Suppressor macrophage treated with lipopolysaccharide for 1 hour (primary cell): ENCODE data around the gene GBF1.
A peak's percentile ranks its signal among the peaks of the same experiment; 100 is the strongest.
"Not testable (repeated sequence)": the region's sequence is repeated elsewhere in the genome, so short reads cannot be mapped to it uniquely, and the experiment has no call there.

Experiments
- DNase-seq, 3 donors: peaks; one replicate each; pipeline ENCODE4 v3.0.0-alpha.2; 2020 to 2022

GBF1 gene

GRCh38 chr10:102308318-102308717 is 63.0 kb downstream of the GBF1 start:
- not testable (repeated sequence) for DNase-seq

GRCh38 chr10:102309236-102309635 is 63.9 kb downstream of the GBF1 start:
- no peak for DNase-seq

GRCh38 chr10:102309916-102310315 is 64.6 kb downstream of the GBF1 start:
- DNase-seq, result no peak

GRCh38 chr10:102310361-102311024 is 65.2 kb downstream of the GBF1 start:
- no peak for DNase-seq

- no peak for DNase-seq
These were observed 65.7 kb downstream of the GBF1 start for GRCh38 chr10:102311025-102311420.

GRCh38 chr10:102312683-102313082 is 67.4 kb downstream of the GBF1 start:
- DNase-seq, result no peak

GRCh38 chr10:102313221-102313896 is 68.0 kb downstream of the GBF1 start:
- DNase-seq, result no peak

GRCh38 chr10:102314801-102315200 is 69.5 kb downstream of the GBF1 start:
- DNase-seq, result no peak

- no peak for DNase-seq
These were observed 71.1 kb downstream of the GBF1 start for GRCh38 chr10:102316421-102316820.

- DNase-seq, result no peak
These were observed 77.6 kb downstream of the GBF1 start for GRCh38 chr10:102322914-102323313.

GRCh38 chr10:102324061-102324460 is 78.7 kb downstream of the GBF1 start:
- DNase-seq, result no peak

GRCh38 chr10:102326031-102326430 is 80.7 kb downstream of the GBF1 start:
- DNase-seq, result no peak

GRCh38 chr10:102327002-102327401 is 81.7 kb downstream of the GBF1 start:
- no peak for DNase-seq

GRCh38 chr10:102327641-102328040 is 82.3 kb downstream of the GBF1 start:
- no peak for DNase-seq

- DNase-seq, result no peak
These were observed 87.4 kb downstream of the GBF1 start for GRCh38 chr10:102332772-102333171.

GRCh38 chr10:102334101-102334500 is 88.8 kb downstream of the GBF1 start:
- DNase-seq, result peak in 1 of 3 donors; percentile 13

- no peak for DNase-seq
These were observed 89.9 kb downstream of the GBF1 start for GRCh38 chr10:102335184-102335583.

- no peak for DNase-seq
These were observed 95.8 kb downstream of the GBF1 start for GRCh38 chr10:102341038-102341688.

- DNase-seq, result no peak
These were observed 97.1 kb downstream of the GBF1 start for GRCh38 chr10:102342458-102342857.

- peak in 1 of 3 donors; percentile 16 for DNase-seq
These were observed 97.6 kb downstream of the GBF1 start for GRCh38 chr10:102342958-102343357.

- no peak for DNase-seq
These were observed 98.7 kb downstream of the GBF1 start for GRCh38 chr10:102344067-102344466.

GRCh38 chr10:102347236-102347828 is 102.0 kb downstream of the GBF1 start:
- DNase-seq, result peak; percentile 16 to 24 (median 19)

- DNase-seq, result peak; percentile 81 to 86 (median 83)
These were observed 106.9 kb downstream of the GBF1 start for GRCh38 chr10:102352066-102352715.
